Endodermal cell (in vitro differentiated cells): ENCODE measurements around the gene SYNGAP1. TPM values are rescaled to one million over a fixed set of nuclear protein-coding genes. Genes with fewer than 3 reads are reported as not detected.

Experiments used
- DNase-seq: peaks from one replicate; pipeline ENCODE4 v3.0.0-alpha.2; 2017
- H3K27ac ChIP-seq: 2 replicates; pipeline ENCODE4 v1.5.1; 2013; ENCODE audit warnings: mild to moderate bottlenecking, low read depth, low read length, moderate library complexity
- H3K27me3 ChIP-seq: 2 replicates; pipeline ENCODE4 v1.6.1; 2013; ENCODE audit warnings: mild to moderate bottlenecking, low read length, moderate library complexity; ENCODE audit not compliant: insufficient read depth, control insufficient read depth, poor library complexity, severe bottlenecking
- H3K36me3 ChIP-seq: 2 replicates; pipeline ENCODE4 v1.7.0; 2013; ENCODE audit warnings: mild to moderate bottlenecking, low read length, moderate library complexity; ENCODE audit not compliant: control insufficient read depth, insufficient read depth
- H3K4me1 ChIP-seq: one replicate; pipeline ENCODE4 v1.7.0; 2013; ENCODE audit warnings: low read length; ENCODE audit not compliant: control insufficient read depth, insufficient read depth
- H3K4me3 ChIP-seq: 2 replicates; pipeline ENCODE4 v1.5.1; 2013; ENCODE audit warnings: mild to moderate bottlenecking, low read length, moderate library complexity
- H3K9ac ChIP-seq: 2 replicates; pipeline ENCODE4 v1.6.1; 2013; ENCODE audit warnings: mild to moderate bottlenecking, low read length, moderate library complexity; ENCODE audit not compliant: poor library complexity, severe bottlenecking; ENCODE audit errors: extremely low read depth
- H3K9me3 ChIP-seq: 2 replicates; pipeline ENCODE4 v1.6.1; 2013; ENCODE audit warnings: mild to moderate bottlenecking, low read length, moderate library complexity; ENCODE audit not compliant: control insufficient read depth
- H3K27ac Mint-ChIP-seq: 2 replicates; pipeline ENCODE4 v1.8.0; 2020; ENCODE audit warnings: mixed read lengths
- H3K27me3 Mint-ChIP-seq: 2 replicates; pipeline ENCODE4 v1.8.0; 2021; ENCODE audit warnings: mild to moderate bottlenecking, mixed read lengths; ENCODE audit not compliant: insufficient read depth
- H3K36me3 Mint-ChIP-seq: 2 replicates; pipeline ENCODE4 v1.8.0; 2020; ENCODE audit warnings: low read depth, mixed read lengths
- H3K4me1 Mint-ChIP-seq: 2 replicates; pipeline ENCODE4 v1.8.0; 2020; ENCODE audit warnings: mixed read lengths
- H3K4me3 Mint-ChIP-seq: 2 replicates; pipeline ENCODE4 v1.8.0; 2020; ENCODE audit warnings: mild to moderate bottlenecking, moderate library complexity, mixed read lengths
- H3K9me3 Mint-ChIP-seq: 2 replicates; pipeline ENCODE4 v1.8.0; 2020; ENCODE audit warnings: mild to moderate bottlenecking, mixed read lengths
- WGBS, 2 experiments: methylation state at CpG; one replicate each; pipeline versions ENCODE4 v1.1.5 to v1.1.7; 2013; ENCODE audit warnings: missing lambda C conversion rate in 2 of 2, mixed read lengths in 1 of 2; ENCODE audit not compliant: insufficient coverage in 1 of 2, insufficient read length in 1 of 2; 5-methylcytosine and 5-hydroxymethylcytosine counted together
- total RNA-seq, 2 donors: library from RNA; stranded (reverse); fragmentation: NEBNext Ultra II Directional in 1 of 2; extraction: Animal tissue kit (Norgen Biotek cat#: 25700) in 1 of 2; gene quantifications; 2 replicates in 1 of 2; 3 replicates in 1 of 2; pipeline ENCODE4 v1.2.1, GENCODE V29; 2021
- TF ChIP-seq, protein P1 (sequence below): fragments of 200-600 bp; sonication (generic); conservative IDR thresholded peaks from 2 replicates; pipeline ENCODE4 v1.5.0; 2021; ENCODE audit warnings: antibody characterized with exemption, mild to moderate bottlenecking

Gene SYNGAP1
- total RNA-seq, 2 donors from 2014 or later = 90.2 to 94.2 TPM

DNA sequence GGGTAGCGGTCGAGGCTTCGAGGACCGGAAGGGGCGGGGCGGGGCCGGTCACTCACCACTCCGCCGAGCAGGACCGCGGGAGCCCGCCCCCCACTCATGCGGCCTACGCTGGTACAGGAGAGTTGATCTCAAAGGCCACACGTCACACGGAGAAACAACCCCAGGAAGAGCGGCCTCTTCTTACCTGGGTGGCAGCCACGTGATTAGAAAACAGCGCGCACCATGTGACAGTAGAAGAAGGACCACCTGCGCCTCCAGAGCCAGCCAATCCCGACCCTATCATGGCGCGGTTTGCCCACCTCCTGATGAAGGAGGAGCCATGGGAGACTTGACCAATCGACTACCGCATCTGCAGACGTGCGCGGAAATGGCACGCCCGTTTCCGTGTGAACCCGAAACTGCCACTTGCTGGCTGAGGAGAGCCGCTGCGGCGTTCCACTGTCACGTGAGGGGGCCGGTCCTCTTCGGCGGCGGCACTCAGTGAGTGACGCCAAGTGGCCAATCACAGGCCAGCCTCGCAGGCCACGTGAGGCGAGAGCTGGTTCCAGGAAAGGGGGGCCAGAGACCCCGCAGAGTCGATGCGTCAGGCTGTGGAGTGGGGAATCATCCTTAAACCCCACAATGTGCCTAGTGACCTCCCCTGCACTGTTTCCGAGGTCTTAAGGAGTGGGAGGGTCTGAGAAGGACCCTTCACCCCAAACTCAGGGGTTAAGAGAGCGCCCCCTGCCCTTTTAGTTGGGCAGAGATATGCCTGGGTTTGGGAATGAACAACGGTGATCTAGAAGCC, 1.8 kb upstream of the SYNGAP1 start, which contains the start of gene CUTA:
Gene CUTA, minus strand, starts transcription at position 205 of the 787 bp plus-strand sequence. Its CDS starts 107 bp downstream, at position 98.
- H3K27me3 Mint-ChIP-seq = no peaks in the 10 kb centered on the region
- H3K9me3 Mint-ChIP-seq = no peaks in the 10 kb centered on the region
- H3K4me3 ChIP-seq = peak within 1 kb of the TSS; percentile 97
- TF ChIP-seq, protein P1, sequence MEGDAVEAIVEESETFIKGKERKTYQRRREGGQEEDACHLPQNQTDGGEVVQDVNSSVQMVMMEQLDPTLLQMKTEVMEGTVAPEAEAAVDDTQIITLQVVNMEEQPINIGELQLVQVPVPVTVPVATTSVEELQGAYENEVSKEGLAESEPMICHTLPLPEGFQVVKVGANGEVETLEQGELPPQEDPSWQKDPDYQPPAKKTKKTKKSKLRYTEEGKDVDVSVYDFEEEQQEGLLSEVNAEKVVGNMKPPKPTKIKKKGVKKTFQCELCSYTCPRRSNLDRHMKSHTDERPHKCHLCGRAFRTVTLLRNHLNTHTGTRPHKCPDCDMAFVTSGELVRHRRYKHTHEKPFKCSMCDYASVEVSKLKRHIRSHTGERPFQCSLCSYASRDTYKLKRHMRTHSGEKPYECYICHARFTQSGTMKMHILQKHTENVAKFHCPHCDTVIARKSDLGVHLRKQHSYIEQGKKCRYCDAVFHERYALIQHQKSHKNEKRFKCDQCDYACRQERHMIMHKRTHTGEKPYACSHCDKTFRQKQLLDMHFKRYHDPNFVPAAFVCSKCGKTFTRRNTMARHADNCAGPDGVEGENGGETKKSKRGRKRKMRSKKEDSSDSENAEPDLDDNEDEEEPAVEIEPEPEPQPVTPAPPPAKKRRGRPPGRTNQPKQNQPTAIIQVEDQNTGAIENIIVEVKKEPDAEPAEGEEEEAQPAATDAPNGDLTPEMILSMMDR = peak; percentile 78
- H3K4me3 Mint-ChIP-seq = peak within 1 kb of the TSS; percentile 97
- H3K4me1 Mint-ChIP-seq = peaks cover 42% of the 10 kb centered on the region
- H3K27me3 ChIP-seq = no peaks in the 10 kb centered on the region
- peak; percentile 99 for DNase-seq
- 0 to 1% methylated on average over 23 to 51 of the region's 51 CpGs for WGBS, 2 experiments
- H3K9ac ChIP-seq = peak within 1 kb of the TSS; percentile 78
- peaks cover 35% of the 10 kb centered on the region for H3K36me3 Mint-ChIP-seq
- peaks cover 4% of the 10 kb centered on the region for H3K4me1 ChIP-seq
- peak within 1 kb of the TSS; percentile 85 for H3K27ac ChIP-seq
- H3K36me3 ChIP-seq = peaks cover 37% of the 10 kb centered on the region
- peak within 1 kb of the TSS; percentile 98 for H3K27ac Mint-ChIP-seq
- no peaks in the 10 kb centered on the region for H3K9me3 ChIP-seq

DNA sequence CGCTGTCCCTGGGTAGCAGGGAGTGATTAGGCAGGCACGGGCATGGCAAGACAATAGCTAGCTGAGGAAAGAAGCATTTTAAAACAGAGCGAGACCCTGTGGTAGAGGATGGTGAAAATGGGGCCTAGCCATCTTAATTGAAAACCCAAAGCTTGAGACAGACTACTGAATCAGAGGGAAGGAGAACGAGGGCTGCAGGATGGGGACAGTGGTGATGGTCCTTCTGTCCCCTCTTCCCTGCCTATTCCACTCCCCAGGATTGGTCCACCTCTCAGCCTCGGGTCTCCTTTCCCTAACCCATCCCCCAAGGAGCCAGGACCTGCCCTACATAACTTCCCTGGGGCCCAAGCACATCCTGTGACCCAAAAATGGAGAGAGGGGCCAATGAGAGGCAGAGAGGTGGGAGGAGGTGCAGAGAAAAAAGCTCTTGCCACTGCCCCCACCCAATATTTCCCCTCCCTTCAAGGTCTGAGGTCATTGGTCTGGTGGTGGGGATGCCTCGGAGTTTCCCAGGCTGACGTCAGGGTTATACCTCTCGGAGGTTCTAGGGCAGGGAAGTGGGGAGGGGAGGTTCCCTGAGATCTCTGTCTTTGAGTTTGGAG, 1.1 kb upstream of the SYNGAP1 start:
- peaks cover 30% of the 10 kb centered on the region for H3K36me3 ChIP-seq
- DNase-seq = no peak
- Mint-ChIP-seq H3K4me1 (peaks cover 42% of the 10 kb centered on the region), H3K27me3 (no peaks in the 10 kb centered on the region), H3K9me3 (no peaks in the 10 kb centered on the region), H3K4me3 (peak overlapping the region; percentile 97), H3K27ac (peak overlapping the region; percentile 98), H3K36me3 (peaks cover 34% of the 10 kb centered on the region)
- peaks cover 4% of the 10 kb centered on the region for H3K4me1 ChIP-seq
- TF ChIP-seq, protein P1 = no peak
- WGBS, 2 experiments = 33% methylated on average over 6 to 8 of the region's 8 CpGs
- no peaks in the 10 kb centered on the region for H3K9me3 ChIP-seq
- H3K9ac ChIP-seq = peak overlapping the region; percentile 9
- peak overlapping the region; percentile 85 for H3K27ac ChIP-seq
- H3K27me3 ChIP-seq = no peaks in the 10 kb centered on the region
- peak overlapping the region; percentile 97 for H3K4me3 ChIP-seq

DNA sequence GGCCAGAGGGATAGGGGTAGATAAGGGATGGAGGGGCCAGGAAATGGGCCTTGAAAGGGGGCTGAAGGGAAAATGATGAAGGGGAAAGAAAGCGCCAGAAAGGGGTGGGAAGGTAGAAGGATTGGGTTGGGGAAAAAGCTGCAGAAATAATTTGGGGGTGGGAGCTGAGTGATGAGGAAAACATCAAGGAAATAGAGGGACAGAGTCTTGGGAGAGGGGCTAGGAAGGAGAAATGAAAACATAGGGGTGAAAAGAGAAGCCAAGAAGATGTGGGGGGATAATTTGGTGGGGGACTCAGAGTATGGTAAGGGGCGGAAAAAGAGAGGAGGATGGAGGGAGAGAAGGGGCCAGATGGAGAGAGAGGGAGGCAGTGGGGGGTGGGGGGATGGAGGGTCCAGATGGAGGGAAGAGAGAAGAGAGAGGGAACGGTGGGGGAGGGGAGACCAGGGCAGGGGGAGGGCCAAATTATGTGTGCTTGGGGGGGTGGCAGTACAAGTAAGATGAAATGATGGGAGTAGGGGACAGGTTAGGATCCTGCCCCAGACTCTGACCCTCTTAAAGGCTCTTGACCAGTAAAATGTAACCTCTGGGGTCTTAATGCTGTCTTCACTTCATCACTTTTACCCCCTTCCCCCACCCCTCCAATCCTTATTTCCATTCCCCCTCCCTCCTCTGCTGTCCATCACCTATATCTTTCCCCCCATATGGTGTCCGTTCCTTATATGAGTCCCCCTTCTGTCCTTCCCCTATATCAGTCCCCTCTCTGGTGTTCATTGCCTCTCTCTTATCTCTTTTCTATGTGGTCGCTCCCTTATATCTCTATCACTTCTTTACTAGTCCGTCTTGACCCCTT, 852 bp downstream of the SYNGAP1 start:
- H3K27me3 ChIP-seq = no peaks in the 10 kb centered on the region

More for the DNA sequence above, 852 bp downstream of the SYNGAP1 start:
- Histone ChIP-seq H3K9ac (no peak overlapping the region), H3K4me3 (peak overlapping the region; percentile 78), H3K36me3 (peaks cover 11% of the 10 kb centered on the region), H3K27ac (peak overlapping the region; percentile 47), H3K4me1 (peaks cover 4% of the 10 kb centered on the region), H3K9me3 (no peaks in the 10 kb centered on the region)
- TF ChIP-seq, protein P1 = no peak
- H3K4me1 Mint-ChIP-seq = peaks cover 53% of the 10 kb centered on the region
- H3K27ac Mint-ChIP-seq = no peak overlapping the region
- no peaks in the 10 kb centered on the region for H3K9me3 Mint-ChIP-seq
- H3K4me3 Mint-ChIP-seq = peak overlapping the region; percentile 97
- no peaks in the 10 kb centered on the region for H3K27me3 Mint-ChIP-seq
- WGBS, 2 experiments = 62 to 66% methylated on average over 5 to 6 of the region's 6 CpGs
- DNase-seq = no peak
- H3K36me3 Mint-ChIP-seq = peaks cover 25% of the 10 kb centered on the region
